ENCODE results near the gene ACRV1.
"Not testable (repeated sequence)": the region's sequence is repeated elsewhere in the genome, so short reads cannot be mapped to it uniquely, and the experiment has no call there.

Gene ACRV1

DNA sequence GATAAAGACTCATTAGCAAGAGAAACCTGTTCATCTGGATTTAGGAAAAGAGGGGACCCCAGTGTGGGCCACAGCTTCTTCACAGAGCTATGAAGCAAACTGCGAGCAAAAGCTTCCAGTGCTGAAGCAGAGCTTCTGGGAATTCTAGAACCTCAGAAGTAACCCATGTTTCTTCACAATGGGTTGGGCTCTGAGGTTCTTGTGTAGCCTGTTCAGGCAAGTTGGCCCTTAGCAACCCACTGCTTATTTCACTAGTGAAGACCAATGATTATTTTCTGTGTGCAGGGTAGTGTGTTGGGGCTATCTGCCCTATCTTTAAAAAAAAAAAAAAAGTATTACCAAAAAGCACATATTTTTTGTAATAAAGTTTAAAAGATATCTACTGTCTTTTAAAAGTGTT is at the start of gene ACRV1:
Gene ACRV1, minus strand, starts transcription at position 101 of the 400 bp plus-strand sequence. Its CDS starts 67 bp downstream, at position 34.
- no peak for DNase-seq

DNA sequence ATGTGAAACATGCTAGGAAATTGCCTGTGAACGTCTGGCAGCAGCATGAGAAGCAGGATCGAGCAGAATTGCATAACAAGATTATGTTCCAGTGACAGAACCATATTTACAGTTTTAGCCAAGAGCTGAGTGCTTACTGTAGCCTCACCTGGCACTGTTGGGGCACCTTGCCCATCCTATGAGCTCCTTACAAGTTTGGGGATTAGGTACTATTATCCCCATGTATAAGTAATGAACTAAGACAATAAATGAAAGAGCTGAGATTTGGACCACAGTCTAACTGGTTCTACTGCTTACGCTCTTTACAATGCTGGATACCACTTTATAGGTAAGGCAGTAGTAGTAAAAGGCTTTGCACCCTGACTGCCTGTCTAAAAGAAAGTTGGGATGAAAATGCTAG is 48.3 kb upstream of the ACRV1 start:
- no peak for DNase-seq

GRCh38 chr11:125724125-125724524 is 43.5 kb upstream of the ACRV1 start:
- no peak for DNase-seq

GRCh38 chr11:125720781-125721180 is 40.1 kb upstream of the ACRV1 start:
- no peak for DNase-seq

DNA sequence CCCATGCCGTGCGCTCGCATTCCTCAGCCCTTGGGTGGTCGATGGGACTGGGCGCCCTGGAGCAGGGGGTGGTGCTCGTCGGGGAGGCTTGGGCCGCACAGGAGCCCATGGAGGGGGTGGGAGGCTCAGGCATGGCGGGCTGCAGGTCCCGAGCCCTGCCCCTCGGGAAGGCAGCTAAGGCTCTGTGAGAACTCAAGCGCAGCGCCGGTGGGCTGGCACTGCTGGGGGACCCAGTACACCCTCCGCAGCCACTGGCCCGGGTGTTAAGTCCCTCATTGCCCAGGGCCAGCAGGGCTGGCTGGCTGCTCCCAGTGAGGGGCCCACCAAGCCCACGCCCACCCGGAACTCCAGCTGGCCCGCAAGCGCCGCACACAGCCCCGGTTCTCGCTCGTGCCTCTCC is 24.0 kb upstream of the ACRV1 start:
- not testable (repeated sequence) for DNase-seq

- no peak for DNase-seq
These were observed 21.4 kb upstream of the ACRV1 start for GRCh38 chr11:125701858-125702621.

GRCh38 chr11:125701018-125701610 is 20.5 kb upstream of the ACRV1 start:
- no peak for DNase-seq

- DNase-seq: no peak
These were observed 14.3 kb upstream of the ACRV1 start for GRCh38 chr11:125694951-125695350.

GRCh38 chr11:125692887-125693286 is 12.2 kb upstream of the ACRV1 start:
- DNase-seq: no peak

GRCh38 chr11:125690006-125690405 is 9.4 kb upstream of the ACRV1 start:
- no peak for DNase-seq

GRCh38 chr11:125689274-125689859 is 8.7 kb upstream of the ACRV1 start:
- no peak for DNase-seq

- no peak for DNase-seq
These were observed 8.0 kb upstream of the ACRV1 start for GRCh38 chr11:125688632-125689031.

DNA sequence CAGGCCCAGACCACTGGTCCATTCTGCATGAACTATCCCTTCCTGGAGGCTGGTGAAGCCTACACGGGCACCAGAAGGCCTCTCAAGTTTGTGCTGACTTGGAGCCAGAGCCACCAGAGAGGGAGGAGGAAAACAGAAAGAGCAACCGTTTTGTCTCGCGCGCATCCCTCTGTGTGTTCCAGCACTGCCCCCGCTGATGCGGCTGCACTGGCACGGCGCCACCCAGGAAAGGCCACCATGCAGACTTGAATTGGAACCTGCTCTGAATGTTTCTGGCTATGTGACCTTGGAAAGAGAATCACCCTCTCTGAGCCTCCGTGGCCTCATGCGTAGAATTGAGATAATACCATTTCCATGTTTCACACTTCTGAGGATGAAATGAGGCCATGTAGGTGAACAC is 7.4 kb upstream of the ACRV1 start:
- DNase-seq: no peak

DNA sequence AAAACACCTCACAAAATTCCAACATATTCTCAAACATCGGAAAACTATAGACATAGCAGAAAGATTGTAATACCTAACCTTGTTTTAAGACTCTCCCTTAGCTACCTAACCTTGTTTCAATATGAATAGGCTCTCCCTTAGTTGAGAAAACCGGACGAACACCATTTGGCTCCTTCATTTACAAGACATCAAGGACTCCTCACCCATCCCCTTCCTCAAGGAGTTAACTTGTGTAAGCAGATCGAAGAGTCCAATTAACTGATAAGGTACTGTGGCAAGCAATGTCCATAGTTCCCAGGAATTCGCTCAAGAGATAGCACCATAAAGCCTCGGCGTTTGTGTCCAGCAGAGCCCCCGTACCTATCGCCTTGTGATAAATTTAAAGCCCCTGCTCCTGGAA is 4.6 kb upstream of the ACRV1 start:
- no peak for DNase-seq

DNA sequence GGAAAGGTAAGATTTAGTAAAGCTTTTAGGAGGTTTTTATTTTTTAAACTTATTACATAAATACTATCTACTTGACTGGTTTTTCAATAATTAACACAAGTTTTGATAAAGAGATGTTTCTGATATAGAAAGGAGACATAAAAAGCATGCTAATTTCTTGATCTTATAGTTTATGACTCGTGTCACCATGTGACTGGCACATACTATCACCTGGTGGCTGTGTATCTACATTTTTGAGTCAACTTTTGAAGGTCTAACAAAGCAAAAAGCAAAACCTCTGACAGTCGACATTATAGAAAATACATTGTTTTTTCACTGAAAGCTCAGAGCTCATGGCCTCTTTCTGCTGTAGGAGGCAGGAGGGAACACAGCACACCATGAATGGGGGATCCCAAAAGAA is 810 bp downstream of the ACRV1 start:
- DNase-seq: no peak

DNA sequence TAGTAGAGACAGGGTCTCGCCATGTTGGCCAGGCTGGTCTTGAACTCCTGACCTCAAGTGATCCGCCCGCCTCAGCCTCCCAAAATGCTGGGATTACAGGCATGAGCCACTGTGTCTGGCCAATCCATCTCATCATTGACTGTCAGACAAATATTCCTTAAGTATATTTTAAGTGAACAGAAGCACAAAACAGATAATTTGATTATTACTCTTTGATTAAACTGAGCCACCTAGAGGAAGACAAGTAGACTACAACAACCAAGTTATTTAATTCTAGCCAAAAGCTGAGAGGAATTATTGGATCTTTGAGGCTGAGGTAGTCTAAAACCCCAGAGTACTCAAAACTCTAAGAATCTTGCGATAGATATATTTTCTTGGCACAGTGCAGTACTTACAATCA is 1.2 kb downstream of the ACRV1 start:
- DNase-seq: no peak

DNA sequence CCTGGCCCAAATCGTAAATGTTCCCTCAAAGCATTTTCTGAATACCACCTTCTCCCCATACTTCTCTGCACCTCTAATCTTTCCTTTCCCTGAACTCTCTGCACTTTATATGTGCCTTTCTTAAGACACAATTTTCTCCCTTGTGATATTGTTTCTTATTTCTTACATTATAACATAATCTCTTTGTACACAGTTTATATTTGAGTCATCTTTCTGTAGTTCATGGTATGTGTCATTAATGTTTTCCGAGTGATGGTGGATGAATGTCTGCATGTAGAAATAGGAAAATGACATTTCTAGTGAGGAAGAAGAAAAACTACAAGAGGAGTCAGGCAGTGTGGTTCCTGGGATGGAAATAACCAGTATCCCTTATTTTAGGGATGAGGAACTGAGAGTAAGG is 5.5 kb downstream of the ACRV1 start:
- DNase-seq: no peak

GRCh38 chr11:125674210-125674609 is 6.4 kb downstream of the ACRV1 start:
- no peak for DNase-seq

DNA sequence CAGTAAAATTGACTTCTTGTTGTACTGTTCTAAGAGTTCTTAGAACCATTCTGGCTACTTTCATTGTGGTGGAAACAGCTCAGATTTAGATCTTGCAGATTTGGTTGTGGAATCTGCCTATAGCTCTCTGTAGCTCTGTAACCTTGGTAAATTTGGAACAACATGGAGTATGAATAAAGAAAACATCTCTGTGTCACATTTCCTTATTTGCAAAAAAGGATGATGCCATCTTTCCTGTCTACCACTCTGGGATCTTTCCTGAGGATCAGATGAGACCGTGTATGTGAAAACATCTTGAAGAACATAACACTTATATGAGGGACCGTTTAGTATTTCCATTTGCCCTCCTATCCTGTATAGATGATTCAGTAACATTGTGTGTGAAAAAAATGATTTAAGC is 9.1 kb downstream of the ACRV1 start:
- DNase-seq: no peak

GRCh38 chr11:125670172-125670571 is 10.5 kb downstream of the ACRV1 start:
- no peak for DNase-seq

DNA sequence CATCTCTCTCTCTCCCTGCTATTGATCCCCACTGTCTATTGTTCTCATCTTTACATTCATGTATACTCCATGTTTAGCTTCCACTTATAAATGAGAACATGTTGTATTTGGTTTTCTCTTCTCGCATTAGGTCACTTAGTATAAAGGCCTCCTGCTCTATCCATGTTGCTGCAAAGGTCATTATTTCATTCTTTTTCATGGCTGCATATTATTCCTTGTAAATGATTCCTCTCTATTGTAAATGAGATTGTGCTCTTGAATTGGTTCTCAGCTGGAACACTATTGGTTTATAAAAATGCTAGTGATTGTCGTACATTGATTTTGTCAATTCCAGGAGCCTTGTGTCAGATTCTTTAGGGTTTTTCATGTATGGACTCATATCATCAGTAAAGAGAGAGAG is 13.5 kb downstream of the ACRV1 start:
- no peak for DNase-seq

DNA sequence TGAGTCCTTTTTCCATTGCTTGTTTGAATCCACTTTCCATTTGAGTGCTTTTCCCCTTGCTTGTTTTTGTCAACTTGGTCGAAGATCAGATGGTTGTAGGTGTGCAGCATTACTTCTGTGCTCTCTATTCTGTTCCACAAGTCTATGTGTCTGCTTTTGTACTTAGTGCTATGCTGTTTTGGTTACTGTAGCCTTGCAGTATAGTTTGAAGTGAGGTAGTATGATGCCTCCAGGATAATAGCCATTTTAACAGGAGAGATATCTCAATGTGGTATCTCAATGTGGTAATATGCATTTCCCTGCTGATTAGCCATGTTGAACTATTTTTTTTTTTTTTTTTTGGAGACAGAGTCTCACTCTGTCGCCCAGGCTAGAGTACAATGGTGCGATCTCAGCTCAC is 16.7 kb downstream of the ACRV1 start:
- DNase-seq: no peak

DNA sequence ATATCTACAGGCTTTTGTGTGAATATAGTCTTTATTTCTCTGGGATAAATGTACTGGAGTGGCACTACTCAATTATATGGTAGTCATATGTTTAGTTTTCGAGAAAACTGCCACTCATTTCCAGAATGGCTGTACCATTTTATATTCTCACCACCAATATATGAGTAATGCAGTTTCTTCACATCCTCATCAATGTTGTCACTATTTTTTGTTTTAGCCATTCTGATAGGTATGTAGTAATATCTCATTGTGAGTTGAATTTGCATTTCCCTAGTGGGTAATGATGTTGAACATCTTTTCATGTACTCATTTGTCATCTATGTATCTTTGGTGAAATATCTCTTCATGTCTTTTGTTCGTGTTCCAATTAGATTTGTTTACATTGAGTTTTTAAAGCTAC is 18.0 kb downstream of the ACRV1 start:
- no peak for DNase-seq

- no peak for DNase-seq
These were observed 31.0 kb downstream of the ACRV1 start for GRCh38 chr11:125649465-125650166.
